PC-9 (cell line): ENCODE measurements around the gene SSR2. TPM values are rescaled to one million over a fixed set of nuclear protein-coding genes. Genes with fewer than 3 reads are reported as not detected.

Source experiments
- BruUV-seq: library from RNA; stranded (reverse); fragments of 400-500 nt; replicated peaks from 2 replicates; lab custom pipeline; 2021; lab: Mats Ljungman, UMichigan
- CTCF ChIA-PET: fragments of 300-600 bp; sonication (Branson Sonifier 250); formaldehyde crosslinking; loops from one replicate; lab custom pipeline; 2022; ENCODE audit warnings: antibody characterized with exemption; lab: Charles Lee
- POLR2A ChIA-PET: fragments of 300-600 bp; sonication (Branson Sonifier 250); formaldehyde crosslinking; loops from one replicate; lab custom pipeline; 2022; ENCODE audit warnings: antibody characterized with exemption; ENCODE audit not compliant: unreplicated experiment; lab: Charles Lee
- DNase-seq, 2 experiments: peaks; one replicate each; pipeline versions ENCODE4 v3.0.0 to v3.0.0-alpha.2; 2015 to 2022; ENCODE audit warnings: mixed read lengths in 1 of 2
- H2AFZ ChIP-seq: fragments of 200-600 bp; sonication (generic); 2 replicates; pipeline ENCODE4 v1.8.1; 2017; ENCODE audit warnings: antibody characterized with exemption
- H3F3A ChIP-seq: fragments of 200-600 bp; sonication (generic); 2 replicates; pipeline ENCODE4 v1.8.1; 2017; ENCODE audit warnings: antibody characterized with exemption, mild to moderate bottlenecking, low read depth; ENCODE audit not compliant: insufficient read depth
- H3K27ac ChIP-seq: fragments of 200-600 bp; sonication (generic); 2 replicates; pipeline ENCODE4 v1.6.1; 2016; ENCODE audit warnings: mixed run types
- H3K27me3 ChIP-seq: fragments of 200-600 bp; sonication (generic); 2 replicates; pipeline ENCODE4 v1.6.1; 2016; ENCODE audit warnings: low read depth, mixed run types; ENCODE audit not compliant: insufficient read depth
- H3K36me3 ChIP-seq: fragments of 200-600 bp; sonication (generic); 2 replicates; pipeline ENCODE4 v1.6.1; 2016; ENCODE audit warnings: low read depth, mixed run types
- H3K4me1 ChIP-seq: fragments of 200-600 bp; sonication (generic); replicated peaks from 2 replicates; pipeline ENCODE4 v1.6.1; 2016; ENCODE audit warnings: mixed run types; ENCODE audit not compliant: insufficient read depth
- H3K4me2 ChIP-seq: fragments of 200-600 bp; sonication (generic); 2 replicates; pipeline ENCODE4 v1.6.1; 2017; ENCODE audit warnings: mixed run types
- H3K4me3 ChIP-seq: fragments of 200-600 bp; sonication (generic); 2 replicates; pipeline ENCODE4 v1.6.1; 2016; ENCODE audit warnings: mixed run types
- H3K79me2 ChIP-seq: fragments of 200-600 bp; sonication (generic); 2 replicates; pipeline ENCODE4 v1.6.1; 2017; ENCODE audit warnings: low read depth, mixed run types
- H3K9me2 ChIP-seq: fragments of 200-600 bp; sonication (generic); 2 replicates; pipeline ENCODE4 v1.8.1; 2017; ENCODE audit warnings: mild to moderate bottlenecking; ENCODE audit not compliant: insufficient read depth
- H3K9me3 ChIP-seq: fragments of 200-600 bp; sonication (generic); 2 replicates; pipeline ENCODE4 v1.8.1; 2016; ENCODE audit warnings: low read depth; ENCODE audit not compliant: insufficient read depth
- H4K20me1 ChIP-seq: fragments of 200-600 bp; sonication (generic); 2 replicates; pipeline ENCODE4 v1.8.1; 2017; ENCODE audit not compliant: insufficient read depth
- EZH2 ChIP-seq: fragments of 200-600 bp; sonication (generic); IDR thresholded peaks from 2 replicates; pipeline ENCODE4 v1.8.0; 2017; ENCODE audit warnings: antibody characterized with exemption, low read depth
- intact Hi-C: fragments of 100-400 bp; cut with micrococcal nuclease; formaldehyde crosslinking; loops from one replicate; pipeline ENCODE4 v1.10.0; 2022; ENCODE audit not compliant: unreplicated experiment
- total RNA-seq: library from RNA; stranded (reverse); gene quantifications from 2 replicates; pipeline ENCODE4 v1.2.3, GENCODE V29; 2021
- TF ChIP-seq, protein P1 (sequence below): fragments of 200-600 bp; sonication (generic); conservative IDR thresholded peaks from 2 replicates; pipeline ENCODE4 v1.6.1; 2017; ENCODE audit warnings: mixed run types, antibody characterized with exemption, mild to moderate bottlenecking, moderate library complexity

The SSR2 gene
- total RNA-seq, 1 experiment from 2014 or later: 196 TPM

DNA sequence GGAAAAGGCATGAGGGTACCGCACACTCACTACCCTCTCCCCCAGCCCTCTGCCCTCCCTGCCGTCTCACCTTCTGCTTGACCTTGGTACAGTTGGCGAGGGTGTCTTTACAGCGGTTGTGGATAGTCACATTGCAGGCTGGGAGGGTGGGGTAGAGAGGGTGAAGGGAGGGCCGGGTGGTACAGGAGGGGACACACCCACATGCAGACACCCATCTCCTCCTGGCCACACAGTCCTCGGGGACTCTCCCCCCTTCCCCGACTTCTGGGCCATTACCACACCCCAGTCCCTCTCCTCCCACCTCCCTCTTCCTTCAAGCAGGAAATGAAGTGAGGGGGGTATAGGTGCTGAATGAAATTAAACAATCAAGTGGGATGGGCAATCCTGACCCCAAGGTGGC, 54.0 kb downstream of the SSR2 start:
- no peaks in the 10 kb centered on the region for H3K27me3 ChIP-seq
- H2AFZ ChIP-seq: no peak overlapping the region
- H3K4me1 ChIP-seq: peaks cover 17% of the 10 kb centered on the region
- no peak overlapping the region for H3K4me3 ChIP-seq
- DNase-seq: no peak
- H3K36me3 ChIP-seq: peaks cover 51% of the 10 kb centered on the region
- H4K20me1 ChIP-seq: peaks cover 59% of the 10 kb centered on the region
- H3K27ac ChIP-seq: no peak overlapping the region
- H3F3A ChIP-seq: peaks cover 77% of the 10 kb centered on the region
- H3K79me2 ChIP-seq: peaks cover 50% of the 10 kb centered on the region
- ChIA-PET CTCF (no interaction called here), POLR2A (no interaction called here)
- intact Hi-C loops: no loop called here
- BruUV-seq: no TSS peak
- H3K9me3 ChIP-seq: no peaks in the 10 kb centered on the region
- H3K4me2 ChIP-seq: no peak overlapping the region
- TF ChIP-seq EZH2: no peak
- TF ChIP-seq, protein P1, sequence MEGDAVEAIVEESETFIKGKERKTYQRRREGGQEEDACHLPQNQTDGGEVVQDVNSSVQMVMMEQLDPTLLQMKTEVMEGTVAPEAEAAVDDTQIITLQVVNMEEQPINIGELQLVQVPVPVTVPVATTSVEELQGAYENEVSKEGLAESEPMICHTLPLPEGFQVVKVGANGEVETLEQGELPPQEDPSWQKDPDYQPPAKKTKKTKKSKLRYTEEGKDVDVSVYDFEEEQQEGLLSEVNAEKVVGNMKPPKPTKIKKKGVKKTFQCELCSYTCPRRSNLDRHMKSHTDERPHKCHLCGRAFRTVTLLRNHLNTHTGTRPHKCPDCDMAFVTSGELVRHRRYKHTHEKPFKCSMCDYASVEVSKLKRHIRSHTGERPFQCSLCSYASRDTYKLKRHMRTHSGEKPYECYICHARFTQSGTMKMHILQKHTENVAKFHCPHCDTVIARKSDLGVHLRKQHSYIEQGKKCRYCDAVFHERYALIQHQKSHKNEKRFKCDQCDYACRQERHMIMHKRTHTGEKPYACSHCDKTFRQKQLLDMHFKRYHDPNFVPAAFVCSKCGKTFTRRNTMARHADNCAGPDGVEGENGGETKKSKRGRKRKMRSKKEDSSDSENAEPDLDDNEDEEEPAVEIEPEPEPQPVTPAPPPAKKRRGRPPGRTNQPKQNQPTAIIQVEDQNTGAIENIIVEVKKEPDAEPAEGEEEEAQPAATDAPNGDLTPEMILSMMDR: no peak
- no peaks in the 10 kb centered on the region for H3K9me2 ChIP-seq

DNA sequence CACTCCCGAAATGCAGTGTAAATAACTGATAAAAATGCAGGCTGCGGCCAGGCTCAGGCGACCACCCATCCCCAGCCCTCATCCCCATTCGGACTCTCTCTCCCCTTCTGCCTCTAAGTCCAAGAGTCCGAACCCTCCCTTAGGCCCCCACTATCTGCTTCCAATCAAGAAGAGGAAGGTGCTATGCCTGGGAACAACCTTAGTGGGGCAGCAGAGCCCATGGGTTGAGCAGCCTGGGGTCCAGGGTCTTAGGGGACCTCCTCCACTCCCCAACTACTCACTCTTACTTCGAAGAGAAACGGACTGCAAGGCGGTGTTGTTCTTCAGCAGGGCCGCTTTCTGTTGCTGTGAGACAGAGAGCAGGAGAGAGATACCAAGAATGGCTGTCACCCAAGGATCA, 54.6 kb downstream of the SSR2 start:
- Histone ChIP-seq H3K79me2 (peaks cover 49% of the 10 kb centered on the region), H3K36me3 (peaks cover 56% of the 10 kb centered on the region), H3K27ac (no peak overlapping the region), H2AFZ (no peak overlapping the region), H3K4me3 (no peak overlapping the region), H3F3A (peaks cover 82% of the 10 kb centered on the region), H4K20me1 (peaks cover 54% of the 10 kb centered on the region), H3K27me3 (no peaks in the 10 kb centered on the region), H3K9me2 (no peaks in the 10 kb centered on the region), H3K9me3 (no peaks in the 10 kb centered on the region), H3K4me2 (no peak overlapping the region), H3K4me1 (peaks cover 23% of the 10 kb centered on the region)
- ChIA-PET CTCF (no interaction called here), POLR2A (no interaction called here)
- TF ChIP-seq, protein P1: no peak
- no peak for TF ChIP-seq EZH2
- intact Hi-C loops: no loop called here
- no peak for DNase-seq
- no TSS peak for BruUV-seq

DNA sequence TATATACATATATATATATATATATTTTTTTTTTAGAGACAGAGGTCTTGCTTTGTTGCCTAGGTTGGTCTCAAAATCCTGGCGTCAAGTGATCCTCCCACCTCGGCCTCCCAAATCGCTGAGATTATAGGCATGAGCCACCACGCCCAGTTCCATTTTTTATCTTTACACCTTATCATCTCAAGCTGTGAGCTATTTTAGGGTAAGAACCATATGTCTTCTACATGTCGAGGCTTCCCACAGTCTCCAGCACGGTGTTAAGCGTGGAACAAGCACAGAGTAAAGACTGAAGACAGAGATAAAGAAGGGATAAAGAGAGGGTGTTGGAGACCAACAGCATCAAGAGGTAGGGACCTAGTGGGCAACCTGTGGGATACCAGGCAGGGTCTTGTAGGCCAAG, 56.6 kb downstream of the SSR2 start:
- CTCF ChIA-PET: no interaction called here
- Histone ChIP-seq H3K4me1 (peaks cover 38% of the 10 kb centered on the region), H3K4me2 (no peak overlapping the region), H3K36me3 (peaks cover 62% of the 10 kb centered on the region), H3K9me2 (no peaks in the 10 kb centered on the region), H3K27ac (no peak overlapping the region), H3K79me2 (peaks cover 49% of the 10 kb centered on the region), H3F3A (peaks cover 84% of the 10 kb centered on the region), H4K20me1 (peaks cover 34% of the 10 kb centered on the region), H3K4me3 (no peak overlapping the region), H2AFZ (no peak overlapping the region), H3K9me3 (no peaks in the 10 kb centered on the region), H3K27me3 (no peaks in the 10 kb centered on the region)
- POLR2A ChIA-PET: no interaction called here
- intact Hi-C loops: no loop called here
- no peak for DNase-seq
- TF ChIP-seq, protein P1: no peak
- no peak for TF ChIP-seq EZH2
- BruUV-seq: no TSS peak
